Cardiac fibroblast (primary cell): ENCODE results near the gene SPSB3.

Experiments used
- DNase-seq, 2 donors: peaks; one replicate each; pipeline versions ENCODE4 v3.0.0 to v3.0.0-alpha.2; 2010; ENCODE audit warnings: low read depth in 2 of 2
- H3K4me3 ChIP-seq, 2 donors: replicated peaks in 1 of 2; 1 replicate in 1 of 2; 2 replicates in 1 of 2; pipeline ENCODE4 v1.5.1; 2011; ENCODE audit warnings: low read depth in 2 of 2, low read length in 2 of 2, mild to moderate bottlenecking in 2 of 2, moderate library complexity in 1 of 2
- TF ChIP-seq, protein P1 (sequence below): IDR thresholded peaks from one replicate; pipeline ENCODE4 v1.5.1; 2011; ENCODE audit warnings: low read depth, mild to moderate bottlenecking, low read length, inconsistent platforms

SPSB3 gene

DNA sequence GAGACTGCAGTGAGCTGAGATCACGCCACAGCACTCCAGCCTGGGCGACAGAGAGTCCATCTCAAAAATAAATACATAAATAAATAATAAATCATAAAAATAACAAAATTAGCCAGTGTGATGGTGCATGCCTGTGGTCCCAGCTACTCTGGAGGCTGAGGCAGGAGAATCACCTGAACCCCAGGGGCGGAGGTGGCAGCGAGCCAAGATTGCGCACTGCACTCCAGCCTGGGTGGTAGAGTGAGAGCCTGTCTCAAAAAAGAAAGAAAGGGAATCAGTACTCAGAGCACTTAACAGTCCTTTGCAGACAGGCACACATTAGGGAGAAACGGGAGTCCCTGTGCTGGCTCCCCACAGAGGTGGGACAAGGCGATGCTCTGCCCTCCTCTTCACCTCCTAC, 51.3 kb downstream of the SPSB3 start:
- no peak overlapping the region for H3K4me3 ChIP-seq
- no peak for DNase-seq
- TF ChIP-seq, protein P1, sequence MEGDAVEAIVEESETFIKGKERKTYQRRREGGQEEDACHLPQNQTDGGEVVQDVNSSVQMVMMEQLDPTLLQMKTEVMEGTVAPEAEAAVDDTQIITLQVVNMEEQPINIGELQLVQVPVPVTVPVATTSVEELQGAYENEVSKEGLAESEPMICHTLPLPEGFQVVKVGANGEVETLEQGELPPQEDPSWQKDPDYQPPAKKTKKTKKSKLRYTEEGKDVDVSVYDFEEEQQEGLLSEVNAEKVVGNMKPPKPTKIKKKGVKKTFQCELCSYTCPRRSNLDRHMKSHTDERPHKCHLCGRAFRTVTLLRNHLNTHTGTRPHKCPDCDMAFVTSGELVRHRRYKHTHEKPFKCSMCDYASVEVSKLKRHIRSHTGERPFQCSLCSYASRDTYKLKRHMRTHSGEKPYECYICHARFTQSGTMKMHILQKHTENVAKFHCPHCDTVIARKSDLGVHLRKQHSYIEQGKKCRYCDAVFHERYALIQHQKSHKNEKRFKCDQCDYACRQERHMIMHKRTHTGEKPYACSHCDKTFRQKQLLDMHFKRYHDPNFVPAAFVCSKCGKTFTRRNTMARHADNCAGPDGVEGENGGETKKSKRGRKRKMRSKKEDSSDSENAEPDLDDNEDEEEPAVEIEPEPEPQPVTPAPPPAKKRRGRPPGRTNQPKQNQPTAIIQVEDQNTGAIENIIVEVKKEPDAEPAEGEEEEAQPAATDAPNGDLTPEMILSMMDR = no peak

GRCh38 chr16:1729445-1729844, 52.9 kb downstream of the SPSB3 start:
- H3K4me3 ChIP-seq = no peak overlapping the region
- DNase-seq = no peak
- TF ChIP-seq, protein P1 = no peak

DNA sequence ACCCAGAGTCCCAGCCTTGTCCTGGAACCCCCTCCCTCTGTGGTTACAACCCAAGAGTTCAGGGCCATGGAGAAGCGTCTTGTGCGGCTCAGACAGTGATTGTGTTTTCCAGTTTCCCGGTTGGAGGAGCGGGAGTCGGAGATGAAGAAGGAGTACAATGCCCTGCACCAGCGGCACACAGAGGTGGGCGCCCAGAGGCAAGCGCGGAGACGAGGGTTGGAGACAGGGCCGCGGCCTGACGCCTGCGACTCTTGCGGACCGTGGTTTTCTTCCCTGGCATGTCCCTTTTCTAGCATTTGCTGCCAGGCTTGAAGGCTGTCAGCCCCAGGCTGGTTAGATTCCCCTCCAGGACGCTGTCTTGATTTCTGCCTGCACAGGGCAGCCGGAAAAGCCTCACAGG, 53.3 kb downstream of the SPSB3 start:
- TF ChIP-seq, protein P1 = no peak
- no peak for DNase-seq
- no peak overlapping the region for H3K4me3 ChIP-seq

- no peak overlapping the region for H3K4me3 ChIP-seq
- no peak for DNase-seq
- TF ChIP-seq, protein P1 = no peak
Observed at GRCh38 chr16:1727651-1728624, 54.4 kb downstream of the SPSB3 start.
